Thyroid gland (tissue), 4 donors: ENCODE measurements around the gene TM2D3.

Source experiments
- CTCF ChIP-seq, 6 experiments: fragments of 200-600 bp in 3 of 6; fragments of 450-650 bp in 3 of 6; sonication (generic) in 3 of 6; IDR thresholded peaks; one replicate each; pipeline ENCODE4 v1.5.1; 2016 to 2019; ENCODE audit warnings: antibody characterized with exemption in 6 of 6, mild to moderate bottlenecking in 2 of 6, inconsistent platforms in 1 of 6, moderate library complexity in 1 of 6
- POLR2A ChIP-seq, 2 donors: fragments of 450-650 bp; IDR thresholded peaks; one replicate each; pipeline ENCODE4 v1.6.1; 2017; ENCODE audit warnings: antibody characterized with exemption in 2 of 2, mild to moderate bottlenecking in 2 of 2, moderate library complexity in 1 of 2

GRCh38 chr15:101614001-101614585, 38.1 kb downstream of the TM2D3 start:
- no peak for TF ChIP-seq CTCF (IDR thresholded peaks at IDR 0.05)
- no peak for TF ChIP-seq POLR2A (IDR thresholded peaks at IDR 0.05)
